Activated naive CD4-positive, alpha-beta T cell treated with anti-CD3 and anti-CD28 coated beads, Interleukin-2, amount 50 U/mL, for 24 hours (primary cell): ENCODE results near the gene ARX.

Experiments used
- H3K27ac Mint-ChIP-seq: one replicate; pipeline ENCODE4 v1.8.0; 2021; ENCODE audit warnings: mild to moderate bottlenecking, mixed read lengths
- H3K27me3 Mint-ChIP-seq: one replicate; pipeline ENCODE4 v1.8.0; 2021; ENCODE audit warnings: mixed read lengths
- H3K36me3 Mint-ChIP-seq: one replicate; pipeline ENCODE4 v1.8.0; 2021; ENCODE audit warnings: mixed read lengths
- H3K4me1 Mint-ChIP-seq: one replicate; pipeline ENCODE4 v1.8.0; 2021; ENCODE audit warnings: mixed read lengths
- H3K4me3 Mint-ChIP-seq: one replicate; pipeline ENCODE4 v1.8.0; 2021; ENCODE audit warnings: mild to moderate bottlenecking, mixed read lengths
- H3K9me3 Mint-ChIP-seq: one replicate; pipeline ENCODE4 v1.8.0; 2021; ENCODE audit warnings: mixed read lengths

The ARX gene

GRCh38 chrX:25009407-25009806 lies 6.4 kb downstream of the ARX start:
- Mint-ChIP-seq H3K9me3 (no peaks in the 10 kb centered on the region), H3K36me3 (no peaks in the 10 kb centered on the region), H3K27me3 (peaks cover 29% of the 10 kb centered on the region), H3K27ac (no peak overlapping the region), H3K4me3 (no peak overlapping the region), H3K4me1 (peaks cover 13% of the 10 kb centered on the region)

GRCh38 chrX:25007059-25008053 lies 8.4 kb downstream of the ARX start:
- Mint-ChIP-seq H3K4me3 (no peak overlapping the region), H3K4me1 (peaks cover 17% of the 10 kb centered on the region), H3K9me3 (no peaks in the 10 kb centered on the region), H3K27me3 (peaks cover 31% of the 10 kb centered on the region), H3K27ac (no peak overlapping the region), H3K36me3 (no peaks in the 10 kb centered on the region)

- H3K36me3 Mint-ChIP-seq = no peaks in the 10 kb centered on the region
- H3K27ac Mint-ChIP-seq = no peak overlapping the region
- peaks cover 31% of the 10 kb centered on the region for H3K27me3 Mint-ChIP-seq
- H3K4me1 Mint-ChIP-seq = peaks cover 17% of the 10 kb centered on the region
- no peaks in the 10 kb centered on the region for H3K9me3 Mint-ChIP-seq
- peak overlapping the region; percentile 52 for H3K4me3 Mint-ChIP-seq
Measured at GRCh38 chrX:25006586-25007058, 9.1 kb downstream of the ARX start.

GRCh38 chrX:25005382-25006185 lies 10.2 kb downstream of the ARX start:
- Mint-ChIP-seq H3K4me1 (peaks cover 17% of the 10 kb centered on the region), H3K36me3 (no peaks in the 10 kb centered on the region), H3K27me3 (peaks cover 30% of the 10 kb centered on the region), H3K4me3 (no peak overlapping the region), H3K9me3 (no peaks in the 10 kb centered on the region), H3K27ac (peak overlapping the region; percentile 74)

GRCh38 chrX:25005034-25005381 lies 10.8 kb downstream of the ARX start:
- peaks cover 17% of the 10 kb centered on the region for H3K4me1 Mint-ChIP-seq
- peaks cover 27% of the 10 kb centered on the region for H3K27me3 Mint-ChIP-seq
- no peaks in the 10 kb centered on the region for H3K9me3 Mint-ChIP-seq
- H3K27ac Mint-ChIP-seq = no peak overlapping the region
- no peak overlapping the region for H3K4me3 Mint-ChIP-seq
- H3K36me3 Mint-ChIP-seq = no peaks in the 10 kb centered on the region

GRCh38 chrX:25004485-25005032 lies 11.2 kb downstream of the ARX start:
- no peak overlapping the region for H3K27ac Mint-ChIP-seq
- H3K4me1 Mint-ChIP-seq = peaks cover 17% of the 10 kb centered on the region
- H3K9me3 Mint-ChIP-seq = no peaks in the 10 kb centered on the region
- H3K36me3 Mint-ChIP-seq = no peaks in the 10 kb centered on the region
- H3K4me3 Mint-ChIP-seq = no peak overlapping the region
- H3K27me3 Mint-ChIP-seq = peaks cover 27% of the 10 kb centered on the region

- H3K27me3 Mint-ChIP-seq = peaks cover 27% of the 10 kb centered on the region
- peaks cover 17% of the 10 kb centered on the region for H3K4me1 Mint-ChIP-seq
- H3K4me3 Mint-ChIP-seq = no peak overlapping the region
- no peak overlapping the region for H3K27ac Mint-ChIP-seq
- no peaks in the 10 kb centered on the region for H3K36me3 Mint-ChIP-seq
- no peaks in the 10 kb centered on the region for H3K9me3 Mint-ChIP-seq
Measured at GRCh38 chrX:25004040-25004439, 11.7 kb downstream of the ARX start.

- Mint-ChIP-seq H3K4me3 (no peak overlapping the region), H3K4me1 (peaks cover 17% of the 10 kb centered on the region), H3K27ac (no peak overlapping the region), H3K27me3 (peaks cover 26% of the 10 kb centered on the region), H3K9me3 (no peaks in the 10 kb centered on the region), H3K36me3 (no peaks in the 10 kb centered on the region)
Measured at GRCh38 chrX:25003066-25003849, 12.5 kb downstream of the ARX start.

- Mint-ChIP-seq H3K27ac (no peak overlapping the region), H3K9me3 (no peaks in the 10 kb centered on the region), H3K36me3 (no peaks in the 10 kb centered on the region), H3K4me3 (no peak overlapping the region), H3K4me1 (peaks cover 17% of the 10 kb centered on the region), H3K27me3 (peaks cover 22% of the 10 kb centered on the region)
Measured at GRCh38 chrX:25002661-25003020, 13.1 kb downstream of the ARX start.

- peaks cover 17% of the 10 kb centered on the region for H3K4me1 Mint-ChIP-seq
- no peaks in the 10 kb centered on the region for H3K9me3 Mint-ChIP-seq
- no peak overlapping the region for H3K4me3 Mint-ChIP-seq
- H3K27me3 Mint-ChIP-seq = peaks cover 20% of the 10 kb centered on the region
- H3K27ac Mint-ChIP-seq = no peak overlapping the region
- no peaks in the 10 kb centered on the region for H3K36me3 Mint-ChIP-seq
Measured at GRCh38 chrX:25001808-25002660, 13.7 kb downstream of the ARX start.

- Mint-ChIP-seq H3K27me3 (peaks cover 12% of the 10 kb centered on the region), H3K4me3 (no peak overlapping the region), H3K36me3 (no peaks in the 10 kb centered on the region), H3K27ac (no peak overlapping the region), H3K4me1 (peaks cover 8% of the 10 kb centered on the region), H3K9me3 (no peaks in the 10 kb centered on the region)
Measured at GRCh38 chrX:24999511-24999910, 16.3 kb downstream of the ARX start.

GRCh38 chrX:24996096-24996709 lies 19.6 kb downstream of the ARX start:
- peaks cover 2% of the 10 kb centered on the region for H3K36me3 Mint-ChIP-seq
- H3K27ac Mint-ChIP-seq = no peak overlapping the region
- H3K9me3 Mint-ChIP-seq = no peaks in the 10 kb centered on the region
- H3K4me1 Mint-ChIP-seq = no peaks in the 10 kb centered on the region
- no peak overlapping the region for H3K4me3 Mint-ChIP-seq
- H3K27me3 Mint-ChIP-seq = peaks cover under 1% of the 10 kb centered on the region

- Mint-ChIP-seq H3K4me3 (no peak overlapping the region), H3K4me1 (no peaks in the 10 kb centered on the region), H3K36me3 (peaks cover 7% of the 10 kb centered on the region), H3K27ac (no peak overlapping the region), H3K9me3 (no peaks in the 10 kb centered on the region), H3K27me3 (no peaks in the 10 kb centered on the region)
Measured at GRCh38 chrX:24993879-24994278, 21.9 kb downstream of the ARX start.

GRCh38 chrX:24990535-24990934 lies 25.2 kb downstream of the ARX start:
- no peak overlapping the region for H3K27ac Mint-ChIP-seq
- no peaks in the 10 kb centered on the region for H3K4me1 Mint-ChIP-seq
- no peak overlapping the region for H3K4me3 Mint-ChIP-seq
- H3K36me3 Mint-ChIP-seq = peaks cover 14% of the 10 kb centered on the region
- H3K27me3 Mint-ChIP-seq = no peaks in the 10 kb centered on the region
- H3K9me3 Mint-ChIP-seq = no peaks in the 10 kb centered on the region
